ENCODE measurements around the gene CSNK2A1. TPM values are rescaled to one million over a fixed set of nuclear protein-coding genes. Genes with fewer than 3 reads are reported as not detected.
"Not testable (repeated sequence)": the region's sequence is repeated elsewhere in the genome, so short reads cannot be mapped to it uniquely, and the experiment has no call there.

The CSNK2A1 gene
- total RNA-seq, 4 donors from 2014 or later: 67.5 to 86.3 (median 78.9) TPM

GRCh38 chr20:458776-459175 is 84.8 kb downstream of the CSNK2A1 start:
- 59 to 71% methylated on average over 5 to 6 of the region's 6 CpGs for WGBS, 2 donors

GRCh38 chr20:454951-455350 is 88.6 kb downstream of the CSNK2A1 start:
- H3K27ac ChIP-seq: peak overlapping the region; percentile 3 to 71 (median 30)
- intact Hi-C loops (cut with DNase I): no loop called here
- DNase-seq: no peak

More at GRCh38 chr20:458776-459175, 84.8 kb downstream of the CSNK2A1 start:
- H3K9me3 ChIP-seq: no peaks in the 10 kb centered on the region
- intact Hi-C loops (cut with DNase I): no loop called here
- no peaks in the 10 kb centered on the region for H3K36me3 ChIP-seq
- TF ChIP-seq CTCF (IDR thresholded peaks at IDR 0.05) (no peak), POLR2A (IDR thresholded peaks at IDR 0.05) (no peak)
- no peaks in the 10 kb centered on the region for H3K27me3 ChIP-seq
- H3K4me3 ChIP-seq: no peak overlapping the region
- DNase-seq: no peak
- H3K4me1 ChIP-seq: peaks cover 17 to 69% (median 29%) of the 10 kb centered on the region in 3 donors
- H3K27ac ChIP-seq: no peak overlapping the region

GRCh38 chr20:452021-452420 is 91.6 kb downstream of the CSNK2A1 start:
- WGBS, 2 donors: 86 to 89% methylated on average over 11 of the region's 11 CpGs
- Histone ChIP-seq H3K36me3 (peaks cover 0 to 16% (median 0%) of the 10 kb centered on the region in 3 donors), H3K4me1 (peaks cover 0 to 20% (median 7%) of the 10 kb centered on the region in 3 donors)
- H3K4me3 ChIP-seq; intact Hi-C loops (cut with DNase I); H3K27ac ChIP-seq; DNase-seq; H3K27me3 ChIP-seq; H3K9me3 ChIP-seq: not testable (repeated sequence)

More at GRCh38 chr20:454951-455350, 88.6 kb downstream of the CSNK2A1 start:
- Histone ChIP-seq H3K36me3 (peaks cover 0 to 8% (median 0%) of the 10 kb centered on the region in 3 donors), H3K4me3 (no peak overlapping the region), H3K9me3 (no peaks in the 10 kb centered on the region), H3K27me3 (no peaks in the 10 kb centered on the region), H3K4me1 (peaks cover 7 to 45% (median 10%) of the 10 kb centered on the region in 3 donors)
- WGBS, 2 donors: 47 to 81% methylated on average over 3 of the region's 3 CpGs
- TF ChIP-seq POLR2A (IDR thresholded peaks at IDR 0.05): no peak
- no peak for TF ChIP-seq CTCF (IDR thresholded peaks at IDR 0.05)

GRCh38 chr20:445514-446336 is 97.9 kb downstream of the CSNK2A1 start:
- H3K4me3 ChIP-seq: no peak overlapping the region
- no peaks in the 10 kb centered on the region for H3K27me3 ChIP-seq
- no peak overlapping the region for H3K27ac ChIP-seq
- 87 to 90% methylated on average over 5 of the region's 5 CpGs for WGBS, 2 donors
- H3K9me3 ChIP-seq: no peaks in the 10 kb centered on the region
- peaks cover under 1 to 71% (median 16%) of the 10 kb centered on the region in 3 donors for H3K36me3 ChIP-seq
- no peak for DNase-seq
- intact Hi-C loops (cut with DNase I): no loop called here
- TF ChIP-seq POLR2A (IDR thresholded peaks at IDR 0.05): no peak
- TF ChIP-seq CTCF (IDR thresholded peaks at IDR 0.05): no peak
- H3K4me1 ChIP-seq: peaks cover 6 to 18% (median 6%) of the 10 kb centered on the region in 3 donors

- WGBS, 2 donors: 68 to 69% methylated on average over 7 to 12 of the region's 12 CpGs
Measured at GRCh38 chr20:444862-445426, 98.6 kb downstream of the CSNK2A1 start.

More at GRCh38 chr20:444862-445426, 98.6 kb downstream of the CSNK2A1 start:
- TF ChIP-seq CTCF (IDR thresholded peaks at IDR 0.05) (no peak), POLR2A (IDR thresholded peaks at IDR 0.05) (no peak)
- Histone ChIP-seq H3K27ac (peak overlapping the region in 1 of 4 donors; percentile 5), H3K4me3 (no peak overlapping the region), H3K36me3 (peaks cover 8 to 78% (median 19%) of the 10 kb centered on the region in 3 donors), H3K27me3 (no peaks in the 10 kb centered on the region), H3K9me3 (no peaks in the 10 kb centered on the region), H3K4me1 (peaks cover 6 to 18% (median 6%) of the 10 kb centered on the region in 3 donors)
- intact Hi-C loops (cut with DNase I): no loop called here
- no peak for DNase-seq
